Measurements from ENCODE around the gene RNF224.

DNA sequence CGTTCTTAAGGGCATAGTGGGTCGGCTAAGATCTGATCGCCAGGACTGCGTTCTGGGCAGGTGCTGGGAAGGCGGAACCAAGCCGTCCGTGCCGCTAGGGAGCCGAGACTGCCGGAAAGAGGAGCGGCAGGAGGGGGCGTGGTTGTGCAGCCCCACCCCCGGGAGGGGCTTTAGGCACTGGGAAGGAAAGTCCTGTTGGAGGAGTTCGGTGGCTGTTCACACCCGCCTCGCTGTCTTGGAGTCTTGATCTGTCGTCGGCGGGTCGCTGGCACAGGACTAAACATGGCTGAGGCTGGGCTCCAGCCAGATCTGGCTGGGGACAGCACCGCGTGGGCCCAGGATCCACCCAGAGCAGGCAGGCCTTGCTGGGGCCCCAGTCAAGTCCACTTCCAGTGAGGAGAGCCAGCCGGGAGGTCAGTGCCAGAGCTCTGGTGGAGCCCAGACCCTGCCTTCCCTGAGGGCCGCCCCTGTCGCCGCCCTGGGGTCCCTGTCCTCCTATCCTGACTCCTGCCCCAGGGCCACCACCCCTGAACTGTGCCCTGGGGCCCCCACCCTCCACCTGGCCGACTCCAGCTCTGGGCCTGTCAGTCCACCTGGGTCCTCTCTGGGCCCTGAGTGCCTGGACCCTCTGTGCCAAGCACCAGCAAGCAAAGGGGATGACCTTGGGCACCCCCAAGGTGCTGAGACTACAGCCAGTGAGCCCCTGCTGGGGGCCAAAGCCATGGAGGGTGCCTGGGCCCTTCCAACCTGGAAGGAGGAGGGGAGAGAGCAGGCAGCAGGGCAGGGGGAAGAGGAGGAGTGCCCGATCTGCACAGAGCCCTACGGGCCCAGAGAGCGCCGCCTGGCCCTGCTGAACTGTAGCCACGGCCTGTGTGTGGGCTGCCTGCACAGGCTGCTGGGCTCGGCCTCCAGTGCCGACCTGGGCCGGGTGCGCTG, 9.8 kb upstream of the RNF224 start:
- TF ChIP-seq CTCF (conservative IDR thresholded peaks at IDR 0.05; ENCODE audit: low read depth, low read length) (no peak), EZH2 (IDR thresholded peaks at IDR 0.05; ENCODE audit: low read length, unreplicated experiment) (no peak)

All from PC-3 (cell line).